ENCODE results near the gene ATAD3B. TPM values are rescaled to one million over a fixed set of nuclear protein-coding genes. Genes with fewer than 3 reads are reported as not detected.
"Not testable (repeated sequence)": the region's sequence is repeated elsewhere in the genome, so short reads cannot be mapped to it uniquely, and the experiment has no call there.

The ATAD3B gene
- polyA plus RNA-seq, 3 donors: 2.3 to 23.3 (median 2.3) TPM

DNA sequence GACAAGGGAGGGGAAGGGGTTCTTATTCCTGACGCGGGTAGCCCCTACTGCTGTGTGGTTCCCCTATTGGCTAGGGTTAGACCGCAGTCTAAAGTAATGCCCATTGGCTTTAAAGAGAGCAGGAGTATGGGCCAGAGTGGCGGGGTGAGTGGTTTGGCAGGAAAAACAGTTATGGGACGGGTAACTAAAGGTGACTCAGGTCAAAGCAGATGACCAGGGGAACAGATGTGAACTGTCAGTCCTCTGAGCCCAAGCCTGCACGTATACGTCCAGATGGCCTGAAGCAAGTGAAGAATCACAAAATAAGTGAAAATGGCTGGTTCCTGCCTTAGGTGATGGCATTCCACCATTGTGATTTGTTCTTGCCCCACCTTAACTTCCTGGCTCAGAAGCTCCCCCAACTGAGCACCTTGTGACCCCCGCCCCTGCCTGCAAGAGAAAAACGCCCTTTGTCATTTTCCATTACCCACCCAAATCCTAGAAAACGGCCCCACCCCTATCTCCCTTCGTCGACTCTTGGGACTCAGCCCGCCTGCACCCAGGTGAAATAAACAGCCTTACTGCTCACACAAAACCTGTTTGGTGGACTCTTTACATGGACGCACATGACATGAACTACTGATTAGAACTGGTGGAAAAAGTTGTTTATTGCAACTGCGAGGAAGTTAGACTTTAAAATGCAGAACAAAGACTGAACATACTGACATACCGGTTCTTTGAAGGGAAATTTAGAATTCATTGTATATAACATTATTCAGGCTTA is 758 bp upstream of the ATAD3B start:
- Mint-ChIP-seq H3K4me1 (peaks cover 25% of the 10 kb centered on the region), H3K27ac (peak overlapping the region; percentile 43 to 94 (median 82)), H3K27me3 (ENCODE audit: low read depth in 3 of 3) (peaks cover 0 to 5% (median 3%) of the 10 kb centered on the region in 3 donors), H3K9me3 (peaks cover 0 to 5% (median 0%) of the 10 kb centered on the region in 7 donors), H3K36me3 (peaks cover 1 to 3% of the 10 kb centered on the region in 2 donors), H3K4me3 (peak overlapping the region; percentile 82 to 93)
- WGBS (ENCODE audit: insufficient coverage): 26% methylated on average over 10 of the region's 16 CpGs
- intact Hi-C loops (cut with micrococcal nuclease): no loop called here
- peak in 1 of 3 donors; percentile 2 for DNase-seq
- Histone ChIP-seq H3K27ac (ENCODE audit: low read depth in 1 of 2, low read length in 2 of 2) (peak overlapping the region; percentile 17 to 83), H3K4me2 (replicated peaks; ENCODE audit: extremely low read depth, low read length, poor library complexity, severe bottlenecking) (peak overlapping the region; percentile 84), H3K36me3 (replicated peaks in 1 of 2; ENCODE audit: control insufficient read depth in 1 of 2, insufficient read depth in 2 of 2, low read length in 2 of 2) (no peaks in the 10 kb centered on the region), H3K4me1 (ENCODE audit: control insufficient read depth in 1 of 2, insufficient read depth in 2 of 2, low read length in 2 of 2) (peaks cover 15 to 19% of the 10 kb centered on the region in 2 donors), H3K79me2 (ENCODE audit: insufficient read depth, low read length) (peaks cover 23% of the 10 kb centered on the region), H4K20me1 (ENCODE audit: insufficient read depth, low read length) (peaks cover 6% of the 10 kb centered on the region), H2AFZ (ENCODE audit: insufficient read depth, low read depth, low read length, poor library complexity, severe bottlenecking) (peak overlapping the region; percentile 83), H3K9me3 (replicated peaks in 1 of 2; ENCODE audit: control insufficient read depth in 1 of 2, insufficient read depth in 1 of 2, low read length in 2 of 2) (no peaks in the 10 kb centered on the region), H3K4me3 (replicated peaks in 1 of 3; ENCODE audit: low read depth in 2 of 3, low read length in 3 of 3) (peak overlapping the region; percentile 65 to 93 (median 91)), H3K9ac (ENCODE audit: insufficient read depth, low read length, poor library complexity, severe bottlenecking) (peak overlapping the region; percentile 71), H3K27me3 (ENCODE audit: control insufficient read depth in 2 of 2, insufficient read depth in 2 of 2, low read length in 2 of 2) (no peaks in the 10 kb centered on the region)
- TF ChIP-seq, protein P1, sequence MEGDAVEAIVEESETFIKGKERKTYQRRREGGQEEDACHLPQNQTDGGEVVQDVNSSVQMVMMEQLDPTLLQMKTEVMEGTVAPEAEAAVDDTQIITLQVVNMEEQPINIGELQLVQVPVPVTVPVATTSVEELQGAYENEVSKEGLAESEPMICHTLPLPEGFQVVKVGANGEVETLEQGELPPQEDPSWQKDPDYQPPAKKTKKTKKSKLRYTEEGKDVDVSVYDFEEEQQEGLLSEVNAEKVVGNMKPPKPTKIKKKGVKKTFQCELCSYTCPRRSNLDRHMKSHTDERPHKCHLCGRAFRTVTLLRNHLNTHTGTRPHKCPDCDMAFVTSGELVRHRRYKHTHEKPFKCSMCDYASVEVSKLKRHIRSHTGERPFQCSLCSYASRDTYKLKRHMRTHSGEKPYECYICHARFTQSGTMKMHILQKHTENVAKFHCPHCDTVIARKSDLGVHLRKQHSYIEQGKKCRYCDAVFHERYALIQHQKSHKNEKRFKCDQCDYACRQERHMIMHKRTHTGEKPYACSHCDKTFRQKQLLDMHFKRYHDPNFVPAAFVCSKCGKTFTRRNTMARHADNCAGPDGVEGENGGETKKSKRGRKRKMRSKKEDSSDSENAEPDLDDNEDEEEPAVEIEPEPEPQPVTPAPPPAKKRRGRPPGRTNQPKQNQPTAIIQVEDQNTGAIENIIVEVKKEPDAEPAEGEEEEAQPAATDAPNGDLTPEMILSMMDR (IDR thresholded peaks at IDR 0.05): no peak

DNA sequence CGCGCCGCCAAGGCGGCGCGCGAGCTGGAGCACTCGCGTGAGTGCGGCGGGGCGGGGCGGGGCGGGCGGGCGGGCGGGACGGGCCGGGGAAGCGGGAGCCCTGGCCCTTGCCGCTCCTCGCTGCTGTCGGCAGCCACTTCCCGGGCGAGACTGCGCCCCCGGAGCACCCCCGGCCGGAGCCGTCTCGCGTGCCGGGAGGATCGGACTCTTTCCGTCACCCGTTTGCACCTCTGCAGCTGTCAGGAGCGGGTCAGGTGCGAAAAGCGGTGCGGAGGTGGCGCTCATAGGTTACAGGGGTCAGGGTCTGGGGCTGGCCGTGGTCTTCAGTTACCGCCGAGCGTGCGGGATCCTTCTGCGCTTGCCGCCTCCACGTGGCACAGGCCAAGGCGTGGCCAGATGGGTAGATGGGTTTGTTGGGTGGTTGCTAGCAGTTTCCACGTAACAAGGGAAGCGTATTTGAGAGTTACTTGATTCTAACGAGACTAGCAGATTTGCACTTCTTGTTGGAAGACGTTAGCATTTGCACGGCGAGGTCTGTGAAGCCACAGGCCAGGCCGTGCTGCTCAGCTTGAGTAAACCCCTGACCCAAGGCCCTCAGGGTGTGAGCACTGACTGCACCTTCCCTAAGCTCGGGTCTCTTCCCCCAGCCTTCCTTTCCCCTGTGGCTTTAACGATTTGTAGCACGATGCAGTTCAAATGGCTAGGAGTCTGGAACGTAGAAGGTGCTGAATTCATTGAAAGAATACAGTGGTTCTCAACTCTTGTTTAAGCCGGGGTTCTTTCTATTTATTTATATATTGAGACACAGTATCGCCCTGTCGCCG is 700 bp downstream of the ATAD3B start:
- Mint-ChIP-seq H3K27ac (peak overlapping the region in 1 of 7 donors; percentile 18), H3K36me3 (peaks cover 4 to 13% of the 10 kb centered on the region in 2 donors), H3K4me1 (peaks cover 25% of the 10 kb centered on the region), H3K4me3 (peak overlapping the region; percentile 72 to 74)
- H3K36me3 ChIP-seq (replicated peaks in 1 of 2; ENCODE audit: control insufficient read depth in 1 of 2, insufficient read depth in 2 of 2, low read length in 2 of 2); H3K9me3 ChIP-seq (replicated peaks in 1 of 2; ENCODE audit: control insufficient read depth in 1 of 2, insufficient read depth in 1 of 2, low read length in 2 of 2); H3K9me3 Mint-ChIP-seq; intact Hi-C loops (cut with micrococcal nuclease); DNase-seq; H3K27me3 Mint-ChIP-seq (ENCODE audit: low read depth in 3 of 3); H2AFZ ChIP-seq (ENCODE audit: insufficient read depth, low read depth, low read length, poor library complexity, severe bottlenecking); H4K20me1 ChIP-seq (ENCODE audit: insufficient read depth, low read length); H3K27me3 ChIP-seq (ENCODE audit: control insufficient read depth in 2 of 2, insufficient read depth in 2 of 2, low read length in 2 of 2); H3K27ac ChIP-seq (ENCODE audit: low read depth in 1 of 2, low read length in 2 of 2): not testable (repeated sequence)
- peak overlapping the region; percentile 33 to 55 (median 44) for H3K4me3 ChIP-seq (replicated peaks in 1 of 3; ENCODE audit: low read depth in 2 of 3, low read length in 3 of 3)
- peak overlapping the region; percentile 55 for H3K4me2 ChIP-seq (replicated peaks; ENCODE audit: extremely low read depth, low read length, poor library complexity, severe bottlenecking)
- H3K79me2 ChIP-seq (ENCODE audit: insufficient read depth, low read length): peaks cover 28% of the 10 kb centered on the region
- 14% methylated on average over 14 of the region's 65 CpGs for WGBS (ENCODE audit: insufficient coverage)
- peaks cover 15 to 19% of the 10 kb centered on the region in 2 donors for H3K4me1 ChIP-seq (ENCODE audit: control insufficient read depth in 1 of 2, insufficient read depth in 2 of 2, low read length in 2 of 2)
- peak overlapping the region; percentile 32 for H3K9ac ChIP-seq (ENCODE audit: insufficient read depth, low read length, poor library complexity, severe bottlenecking)

DNA sequence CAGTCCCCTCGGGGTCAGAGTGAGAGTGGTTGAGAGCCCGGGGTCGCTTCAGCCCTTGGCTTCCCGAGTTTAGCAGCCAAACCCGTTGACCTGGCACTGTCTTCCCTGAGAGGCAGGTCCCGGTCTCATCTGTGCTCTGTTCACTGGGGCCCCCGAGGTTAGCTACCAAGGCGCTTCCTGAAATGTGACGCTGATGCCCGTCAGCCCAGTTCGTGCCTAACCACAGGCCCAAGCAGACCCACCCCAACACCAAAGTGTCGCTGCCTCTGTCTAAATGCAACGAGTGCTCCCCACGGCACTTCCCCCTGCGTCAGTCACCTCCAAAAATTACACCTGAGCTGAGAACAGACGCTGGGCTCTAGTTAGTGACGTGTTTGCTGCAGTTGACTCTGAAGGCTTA is 4.4 kb downstream of the ATAD3B start:
- H3K4me3 ChIP-seq (replicated peaks in 1 of 3; ENCODE audit: low read depth in 2 of 3, low read length in 3 of 3); H3K27ac Mint-ChIP-seq; H3K9me3 Mint-ChIP-seq; H2AFZ ChIP-seq (ENCODE audit: insufficient read depth, low read depth, low read length, poor library complexity, severe bottlenecking); H3K9me3 ChIP-seq (replicated peaks in 1 of 2; ENCODE audit: control insufficient read depth in 1 of 2, insufficient read depth in 1 of 2, low read length in 2 of 2); H4K20me1 ChIP-seq (ENCODE audit: insufficient read depth, low read length); H3K9ac ChIP-seq (ENCODE audit: insufficient read depth, low read length, poor library complexity, severe bottlenecking); H3K27me3 Mint-ChIP-seq (ENCODE audit: low read depth in 3 of 3); H3K4me2 ChIP-seq (replicated peaks; ENCODE audit: extremely low read depth, low read length, poor library complexity, severe bottlenecking); H3K27ac ChIP-seq (ENCODE audit: low read depth in 1 of 2, low read length in 2 of 2); H3K4me3 Mint-ChIP-seq; H3K27me3 ChIP-seq (ENCODE audit: control insufficient read depth in 2 of 2, insufficient read depth in 2 of 2, low read length in 2 of 2); DNase-seq; intact Hi-C loops (cut with micrococcal nuclease): not testable (repeated sequence)
- Histone ChIP-seq H3K79me2 (ENCODE audit: insufficient read depth, low read length) (peaks cover 28% of the 10 kb centered on the region), H3K4me1 (ENCODE audit: control insufficient read depth in 1 of 2, insufficient read depth in 2 of 2, low read length in 2 of 2) (peaks cover 9 to 13% of the 10 kb centered on the region in 2 donors), H3K36me3 (replicated peaks in 1 of 2; ENCODE audit: control insufficient read depth in 1 of 2, insufficient read depth in 2 of 2, low read length in 2 of 2) (peaks cover 24 to 28% of the 10 kb centered on the region in 2 donors)
- peaks cover 18% of the 10 kb centered on the region for H3K4me1 Mint-ChIP-seq
- WGBS (ENCODE audit: insufficient coverage): 60% methylated on average over 1 of the region's 17 CpGs
- peaks cover 22 to 44% of the 10 kb centered on the region in 2 donors for H3K36me3 Mint-ChIP-seq

Measured in CD14-positive monocyte (primary cell).